Activated CD8-positive, alpha-beta memory T cell treated with anti-CD3 and anti-CD28 coated beads for 36 hours (primary cell): ENCODE results near the gene AKAP7. TPM values are rescaled to one million over a fixed set of nuclear protein-coding genes. Genes with fewer than 3 reads are reported as not detected.

ENCODE experiments used
- CTCF ChIA-PET: fragments of 350-600 bp; sonication (Branson Sonifier 250); formaldehyde crosslinking; loops from one replicate; lab custom pipeline; 2021; ENCODE audit warnings: antibody characterized with exemption; lab: Charles Lee
- POLR2A ChIA-PET: fragments of 350-600 bp; sonication (Branson Sonifier 250); formaldehyde crosslinking; loops from one replicate; lab custom pipeline; 2021; ENCODE audit warnings: antibody characterized with exemption; lab: Charles Lee
- total RNA-seq, 2 experiments: library from RNA; stranded (reverse); gene quantifications; one replicate each; pipeline ENCODE4 v1.2.3, GENCODE V29; 2021

AKAP7 gene
- total RNA-seq, 2 experiments from 2014 or later, result 5.0 to 5.8 TPM

DNA sequence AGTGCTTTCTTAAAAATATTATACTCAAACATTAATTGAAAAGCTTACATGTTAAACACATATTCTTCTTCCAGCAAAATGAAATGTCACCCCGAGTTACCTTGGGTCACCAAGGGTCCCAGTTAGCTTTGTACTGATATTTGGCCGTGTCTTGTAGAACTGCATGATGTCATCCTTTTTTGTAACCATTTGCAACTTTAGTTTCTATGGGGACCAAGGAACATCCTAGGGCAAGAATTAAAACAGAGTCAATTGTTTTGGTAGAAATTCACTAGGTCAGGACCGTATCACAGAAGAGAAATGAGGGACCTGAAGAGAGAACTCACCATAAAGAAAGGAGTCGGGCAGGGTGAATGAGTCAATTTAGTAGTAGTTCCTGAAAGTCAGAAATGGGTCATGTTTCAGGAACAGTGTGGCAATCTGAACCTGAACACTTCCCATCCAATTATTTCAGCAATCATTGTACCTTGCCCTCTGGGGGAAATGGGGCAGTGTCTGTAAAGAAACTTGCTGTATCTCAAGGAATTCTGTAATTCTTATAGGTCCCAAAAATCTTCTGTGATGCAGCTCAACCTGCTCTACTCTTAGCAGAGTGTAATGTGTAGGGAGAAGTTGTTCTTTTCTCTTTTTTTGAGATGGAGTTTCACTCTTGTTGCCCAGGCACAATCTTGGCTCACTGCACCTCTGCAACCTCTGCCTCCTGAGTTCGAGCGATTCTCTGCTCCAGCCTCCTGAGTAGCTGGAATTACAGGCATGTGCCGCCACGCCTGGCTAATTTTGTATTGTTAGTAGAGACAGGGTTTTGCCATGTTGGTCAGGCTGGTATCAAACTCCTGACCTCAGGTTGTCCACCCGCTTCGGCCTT, 5.3 kb upstream of the AKAP7 start:
- ChIA-PET CTCF (interaction anchor here (1.0 kb wide), 1 partner anchor 13 kb away, joined by 3 read pairs; no protein-coding TSS in a partner anchor), POLR2A (no interaction called here)

DNA sequence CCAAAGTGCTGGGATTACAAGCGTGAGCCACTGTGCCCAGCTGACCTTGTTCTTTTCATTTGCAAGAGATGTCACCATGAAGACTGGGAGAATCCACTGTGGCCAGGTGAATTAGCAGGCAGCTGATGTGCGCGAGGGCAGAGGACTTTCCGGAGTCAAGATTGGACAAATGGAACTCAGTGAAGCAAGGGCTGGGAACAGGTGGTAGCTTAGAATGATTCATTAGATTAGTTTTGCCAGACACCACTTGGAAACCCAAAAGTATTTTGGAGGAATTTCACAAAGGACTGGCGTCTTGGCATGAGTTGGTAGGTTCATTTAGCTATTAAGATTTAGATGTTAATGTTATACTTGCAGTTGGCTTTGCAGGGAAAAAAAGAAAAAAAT, 4.7 kb upstream of the AKAP7 start:
- POLR2A ChIA-PET, result no interaction called here

DNA sequence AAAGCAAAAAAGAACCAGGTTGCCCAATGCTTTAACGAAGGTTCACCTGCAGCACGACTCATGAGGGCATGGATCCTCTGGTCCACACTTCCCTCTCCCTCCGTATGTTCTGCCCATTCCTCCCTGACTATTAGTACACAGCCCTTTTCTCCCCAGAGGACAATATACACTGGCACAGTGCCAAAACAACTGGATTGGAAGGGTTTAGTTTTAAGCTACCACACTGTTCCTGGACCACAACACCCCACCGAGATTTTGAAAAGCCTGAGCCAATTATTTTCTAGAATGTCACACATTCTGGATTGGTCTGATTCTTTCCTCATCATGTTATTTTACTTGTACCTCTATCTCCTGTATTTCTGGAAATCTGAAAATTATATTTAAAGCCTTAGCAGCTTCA, 2.9 kb upstream of the AKAP7 start:
- POLR2A ChIA-PET, result no interaction called here
- CTCF ChIA-PET, result no interaction called here

More for the DNA sequence above, 4.7 kb upstream of the AKAP7 start:
- CTCF ChIA-PET, result interaction anchor here (1.0 kb wide), 1 partner anchor 13 kb away, joined by 3 read pairs; no protein-coding TSS in a partner anchor

DNA sequence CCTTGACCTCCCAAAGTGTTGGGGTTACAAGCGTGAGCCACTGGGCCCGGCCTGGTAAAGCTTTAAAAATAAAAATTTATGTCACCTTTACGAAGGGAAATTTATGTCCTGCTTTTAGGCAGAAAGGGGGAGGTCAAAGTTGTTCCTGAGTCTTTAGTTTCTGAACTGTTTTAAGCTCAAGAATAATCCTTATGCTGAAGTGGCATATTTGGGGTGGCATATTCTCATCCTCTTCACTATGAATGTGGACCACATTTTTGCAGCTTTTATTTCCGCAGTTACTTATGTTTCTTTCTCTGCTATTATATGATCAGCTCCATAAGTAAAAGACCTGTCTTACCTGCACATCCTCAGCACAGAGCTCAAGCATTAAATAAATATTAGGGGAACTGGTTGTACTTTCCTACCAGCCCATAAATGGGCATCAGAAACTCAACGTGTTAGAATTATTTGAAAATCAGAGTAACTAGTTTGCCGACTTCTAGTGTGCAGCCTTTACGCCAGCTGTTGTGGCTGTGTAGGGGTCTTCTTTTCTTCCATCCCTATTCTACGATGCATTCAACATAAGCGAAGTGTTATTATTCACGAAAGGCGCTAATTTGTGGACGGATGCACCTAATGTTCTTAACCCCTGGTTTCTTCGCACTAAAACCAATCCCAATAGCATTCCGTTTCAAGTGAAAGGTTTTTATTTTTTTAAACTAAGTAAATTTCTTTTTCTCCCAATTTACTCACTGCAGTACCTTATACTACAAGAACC, 867 bp upstream of the AKAP7 start:
- ChIA-PET POLR2A (no interaction called here), CTCF (no interaction called here)

DNA sequence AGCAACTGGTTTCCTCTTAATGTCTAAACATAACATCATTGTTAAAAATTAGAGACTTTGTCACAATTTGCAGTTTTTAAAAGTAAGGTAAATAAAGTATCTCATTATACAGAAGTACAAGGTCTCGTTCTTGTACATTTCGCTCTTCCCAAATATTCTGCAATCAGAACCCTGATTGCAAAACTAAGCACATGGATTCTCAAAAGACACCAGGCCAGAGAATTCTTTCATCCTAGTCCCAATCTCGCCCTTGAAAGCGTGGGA, 355 bp upstream of the AKAP7 start:
- POLR2A ChIA-PET, result no interaction called here

DNA sequence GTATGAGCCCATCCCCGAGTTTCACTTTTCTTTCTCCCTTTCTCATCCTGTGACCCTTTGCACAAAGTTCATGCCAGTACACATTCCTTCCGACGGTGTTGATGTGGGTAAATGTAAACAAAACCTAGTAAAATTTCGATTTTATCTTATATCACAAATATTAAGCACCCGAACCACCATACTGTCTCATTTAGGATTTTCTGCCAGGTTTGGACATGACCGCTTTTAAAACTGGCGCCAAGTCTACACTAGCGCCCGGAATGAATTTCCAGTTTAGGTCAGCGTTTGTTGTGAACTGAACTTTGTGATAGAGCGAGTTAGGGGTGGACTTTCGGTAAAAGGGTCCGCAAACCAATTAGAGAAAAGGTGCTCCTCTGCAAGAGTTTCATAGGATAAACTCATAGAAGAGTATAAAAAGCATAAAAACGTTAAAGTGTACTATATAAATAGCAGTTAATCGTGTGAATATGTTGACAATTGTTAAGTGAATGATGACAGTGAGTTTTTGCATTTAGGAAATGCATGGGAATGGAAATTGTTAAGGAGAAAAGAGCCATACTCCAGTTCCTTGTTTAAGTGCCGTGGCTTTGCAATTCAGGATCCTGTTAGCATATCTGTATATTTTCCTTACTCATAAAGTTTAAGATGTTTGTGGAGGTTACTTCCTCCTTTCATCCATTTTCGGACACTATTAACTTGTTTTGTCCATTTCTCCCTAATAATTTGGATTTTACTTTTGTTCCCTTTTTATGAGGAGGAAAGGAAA, 937 bp downstream of the AKAP7 start:
- POLR2A ChIA-PET, result no interaction called here
- CTCF ChIA-PET, result no interaction called here

More for the DNA sequence above, 355 bp upstream of the AKAP7 start:
- CTCF ChIA-PET, result interaction anchor here (0.6 kb wide), 1 partner anchor 18 kb away, joined by 3 read pairs; no protein-coding TSS in a partner anchor

DNA sequence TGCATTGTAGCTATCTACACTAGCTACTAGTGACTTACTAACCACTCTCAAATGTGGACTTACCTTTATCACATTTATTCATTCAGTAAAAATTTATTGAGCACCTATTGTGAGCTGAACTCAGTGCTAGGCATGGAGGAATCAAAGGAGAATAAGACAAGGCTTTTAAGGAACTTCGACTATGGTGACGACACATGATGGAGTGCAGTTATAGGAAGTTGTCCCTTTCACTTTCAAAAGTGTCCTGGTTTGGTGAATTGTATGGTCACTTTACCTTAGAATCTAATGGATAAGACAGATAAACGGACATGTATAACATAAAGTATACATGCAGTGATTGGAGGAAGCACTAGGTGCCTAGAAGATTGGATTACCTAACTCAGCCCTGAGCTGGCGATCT, 4.3 kb downstream of the AKAP7 start:
- POLR2A ChIA-PET, result no interaction called here
- CTCF ChIA-PET, result no interaction called here

DNA sequence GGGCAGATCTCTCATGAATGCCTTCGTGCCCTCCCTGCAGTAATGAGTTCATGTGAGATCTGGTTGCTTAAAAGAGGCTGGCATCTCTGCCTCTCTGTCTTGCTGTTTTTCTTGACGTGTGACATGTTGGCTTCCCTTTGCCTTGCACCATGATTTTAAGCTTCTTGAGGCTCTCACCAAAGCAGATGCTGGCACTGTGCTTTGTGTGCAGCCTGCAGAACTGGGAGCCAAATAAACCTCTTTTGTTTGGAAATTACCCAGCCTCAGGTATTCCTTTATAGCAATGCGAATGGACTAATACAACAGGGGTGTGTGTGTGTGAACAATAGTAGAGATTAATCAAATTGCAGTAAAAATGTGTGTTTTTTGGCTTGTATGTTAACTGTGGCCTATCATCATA, 8.1 kb downstream of the AKAP7 start:
- POLR2A ChIA-PET, result no interaction called here
- CTCF ChIA-PET, result no interaction called here

DNA sequence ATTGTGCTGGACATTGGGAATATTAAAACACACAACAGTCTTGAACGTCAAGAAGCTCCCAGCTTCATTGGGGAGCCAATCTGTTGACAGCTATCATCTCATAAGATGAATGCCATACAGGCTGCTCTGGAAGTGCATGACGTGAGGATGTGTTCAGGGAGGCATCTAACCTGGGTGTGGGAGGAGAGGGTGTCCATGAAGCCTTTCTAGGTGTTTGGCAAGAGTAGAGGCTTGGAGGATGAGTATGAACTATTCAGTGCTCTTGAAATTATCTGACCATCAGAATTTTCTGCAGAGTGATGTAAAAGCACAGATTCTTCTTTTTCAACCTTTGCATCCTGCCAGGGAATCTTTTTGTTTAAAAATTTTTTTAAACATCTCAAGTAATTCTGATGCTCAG, 11.6 kb downstream of the AKAP7 start:
- ChIA-PET POLR2A (no interaction called here), CTCF (no interaction called here)

DNA sequence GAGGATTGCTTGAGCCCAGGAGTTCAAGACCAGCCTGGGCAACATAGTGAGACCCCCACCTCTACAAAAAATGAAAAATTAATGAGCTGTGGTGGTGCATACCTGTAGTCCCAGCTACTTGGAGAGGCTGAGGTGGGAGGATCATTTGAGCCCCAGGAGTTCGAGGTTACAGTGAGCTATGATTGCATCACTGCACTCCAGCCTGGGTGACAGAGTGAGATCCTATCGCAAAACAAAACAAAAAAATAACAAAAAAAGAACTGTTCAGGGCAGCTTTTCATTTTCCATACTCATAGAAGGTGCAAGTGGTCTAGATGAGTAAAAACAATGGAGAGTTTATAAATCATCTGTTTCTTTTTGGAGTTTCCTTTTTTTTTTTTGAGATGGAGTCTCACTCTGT, 21.1 kb downstream of the AKAP7 start:
- ChIA-PET POLR2A (no interaction called here), CTCF (no interaction called here)

DNA sequence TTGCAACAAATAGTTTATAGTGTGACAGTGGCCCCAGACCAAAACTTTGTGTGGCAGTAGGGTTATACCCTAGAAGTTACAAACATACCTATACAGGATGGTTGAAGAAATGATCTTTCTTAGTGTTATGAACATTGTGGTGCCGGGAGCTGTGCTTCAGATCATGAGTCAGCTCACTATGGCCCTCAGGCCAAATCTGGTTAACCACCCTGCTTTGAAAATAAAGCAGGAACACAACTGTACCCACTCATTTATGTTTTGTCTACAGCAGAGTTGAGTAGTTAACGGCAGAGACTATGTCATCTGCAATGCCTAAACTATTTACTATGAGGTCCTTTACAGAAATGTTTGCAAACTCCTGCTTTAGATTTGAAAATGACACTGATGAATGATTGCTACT, 24.3 kb downstream of the AKAP7 start:
- POLR2A ChIA-PET, result no interaction called here
- CTCF ChIA-PET, result interaction anchor here (0.6 kb wide), 1 partner anchor 1676 kb away, joined by 3 read pairs; no protein-coding TSS in a partner anchor

DNA sequence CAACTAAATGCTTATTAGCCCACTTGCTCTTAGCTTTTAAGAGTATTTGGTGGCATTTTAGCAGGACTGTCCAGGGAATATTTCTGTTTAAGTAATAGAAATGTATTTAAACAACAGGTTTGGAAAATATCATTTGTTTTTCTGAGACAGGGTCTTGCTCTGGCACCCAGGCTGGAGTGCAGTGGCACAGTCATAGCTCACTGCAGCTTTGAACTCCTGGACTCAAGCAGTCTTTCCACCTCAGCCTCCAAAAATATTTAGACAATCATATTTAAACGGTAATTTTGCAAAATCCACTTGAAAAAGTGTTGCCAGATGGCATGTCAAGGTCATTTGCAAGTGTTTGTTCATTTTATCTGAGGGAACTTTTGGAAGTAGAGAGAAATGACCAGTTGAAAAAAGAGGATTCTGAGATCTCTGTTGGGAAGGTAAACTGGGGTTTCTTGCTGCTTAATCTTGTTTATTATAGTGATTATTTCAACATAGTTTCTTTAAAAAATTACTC, 25.0 kb downstream of the AKAP7 start:
- POLR2A ChIA-PET, result no interaction called here
- CTCF ChIA-PET, result no interaction called here

DNA sequence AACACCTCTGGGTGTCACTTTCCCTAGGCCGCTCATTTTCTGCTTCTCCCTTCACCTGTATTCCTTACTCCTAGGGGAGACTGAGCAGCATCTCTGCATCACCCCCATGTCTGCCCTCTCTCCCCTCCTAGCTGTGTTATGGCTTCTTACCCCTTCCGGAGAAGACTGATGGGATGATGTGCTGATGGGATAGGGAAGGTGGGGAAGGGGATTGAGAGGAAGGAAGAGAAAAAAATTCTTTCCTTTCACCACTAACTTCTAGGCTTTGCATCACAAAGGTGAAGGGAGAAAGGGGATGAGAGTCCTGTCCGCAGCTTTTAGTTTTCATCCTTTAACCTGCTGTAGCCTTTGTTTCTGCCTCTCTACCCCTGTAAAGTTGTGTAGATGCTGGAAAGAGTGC, 26.7 kb downstream of the AKAP7 start:
- ChIA-PET POLR2A (no interaction called here), CTCF (interaction anchor here (1.0 kb wide), 1 partner anchor 19 kb away, joined by 3 read pairs; no protein-coding TSS in a partner anchor)

DNA sequence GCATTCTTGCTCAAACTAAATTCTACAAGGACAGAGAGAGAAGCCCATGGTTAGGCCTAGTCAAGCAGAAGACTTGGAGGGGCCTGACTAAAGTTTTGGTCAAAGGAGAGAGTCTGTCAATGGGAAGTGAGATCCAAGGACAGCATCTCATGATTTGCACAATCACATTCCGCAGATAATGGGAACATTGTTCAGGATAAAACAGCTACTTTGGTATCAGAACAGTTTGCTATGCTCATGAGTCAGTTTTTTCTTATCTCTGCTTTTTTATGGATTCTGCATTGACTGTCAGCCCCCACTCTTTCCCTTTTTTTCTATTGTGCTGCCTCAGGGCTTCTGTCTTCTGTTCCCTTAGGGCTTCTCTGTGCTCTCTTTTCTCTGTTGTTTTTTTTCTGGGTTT, 28.6 kb downstream of the AKAP7 start:
- CTCF ChIA-PET, result no interaction called here
- POLR2A ChIA-PET, result no interaction called here

DNA sequence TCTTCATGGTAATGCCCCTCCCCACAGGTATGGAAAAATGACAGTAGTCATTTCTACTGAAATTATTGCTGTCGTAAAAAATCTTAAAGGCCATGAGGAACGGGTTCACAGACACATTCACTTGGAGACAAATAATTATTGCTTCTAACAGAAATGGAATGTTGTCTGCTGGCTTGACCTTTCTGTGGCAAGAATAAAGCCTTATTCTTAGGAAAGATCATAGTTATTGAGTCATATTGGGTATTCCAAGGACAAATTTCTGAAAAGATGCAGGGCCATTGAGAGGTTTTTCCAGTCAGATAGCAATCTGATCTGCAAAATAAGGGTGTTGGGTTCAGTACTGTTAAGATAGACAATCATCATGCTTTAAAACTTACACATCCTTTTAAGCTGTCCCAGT, 29.2 kb downstream of the AKAP7 start:
- CTCF ChIA-PET, result no interaction called here
- POLR2A ChIA-PET, result no interaction called here

DNA sequence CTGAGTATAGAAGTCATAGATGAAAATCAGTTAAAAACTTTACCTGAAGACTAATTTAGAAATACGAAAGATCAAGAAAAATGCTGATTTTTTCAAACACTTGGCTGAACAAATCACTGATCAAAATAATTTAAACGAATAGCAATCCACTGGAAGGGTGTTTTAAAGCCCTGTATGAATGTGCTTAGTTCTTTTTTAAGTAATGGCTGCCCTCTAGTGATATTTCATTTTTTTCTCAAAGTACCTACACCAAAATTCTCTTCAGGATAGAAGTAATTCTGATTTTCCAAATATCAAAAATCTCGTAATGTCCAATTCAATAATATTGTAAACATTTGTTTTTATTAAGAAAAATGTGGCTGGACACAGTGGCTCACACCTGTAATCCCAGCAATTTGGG, 32.5 kb downstream of the AKAP7 start:
- ChIA-PET CTCF (interaction anchor here (0.6 kb wide), 1 partner anchor 75 kb away, joined by 3 read pairs; no protein-coding TSS in a partner anchor), POLR2A (no interaction called here)

DNA sequence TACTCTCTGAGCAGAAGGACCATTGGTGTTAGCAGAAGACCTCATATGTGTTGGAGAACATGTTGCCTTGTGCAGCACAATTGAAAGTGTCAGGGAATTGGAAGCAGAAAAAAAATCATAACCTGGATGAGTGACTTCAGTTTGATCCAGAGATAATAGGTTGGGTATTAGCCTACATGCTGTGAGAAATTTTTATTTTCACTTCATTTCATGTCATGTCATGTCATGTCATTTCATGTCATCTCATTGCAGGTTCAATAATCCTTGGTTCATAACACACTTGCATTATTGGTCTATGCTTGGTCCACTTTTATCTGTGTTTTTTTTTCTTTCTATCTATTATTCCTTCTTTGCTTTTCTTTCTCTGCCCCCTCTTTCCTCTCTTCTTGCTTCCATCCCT, 34.3 kb downstream of the AKAP7 start:
- POLR2A ChIA-PET, result no interaction called here
- CTCF ChIA-PET, result no interaction called here

DNA sequence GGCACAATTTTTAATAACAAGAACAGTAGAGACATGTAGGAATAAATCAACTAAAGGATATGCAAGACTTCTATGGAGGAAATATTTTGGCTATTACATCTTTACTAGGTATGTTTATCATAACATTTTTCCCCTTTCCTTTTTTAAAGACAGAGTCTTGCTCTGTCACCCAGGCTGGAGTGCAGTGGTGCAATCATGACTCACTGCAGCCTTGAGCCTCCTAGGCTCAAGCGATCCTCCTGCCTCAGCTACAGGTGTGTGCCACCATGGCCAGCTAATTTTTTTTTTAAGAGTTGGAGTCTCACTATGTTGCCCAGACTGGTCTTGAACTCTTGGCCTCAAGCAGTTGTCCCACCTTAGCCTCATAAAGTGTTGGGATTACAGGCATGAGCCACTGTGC, 37.0 kb downstream of the AKAP7 start:
- CTCF ChIA-PET, result no interaction called here
- POLR2A ChIA-PET, result no interaction called here

DNA sequence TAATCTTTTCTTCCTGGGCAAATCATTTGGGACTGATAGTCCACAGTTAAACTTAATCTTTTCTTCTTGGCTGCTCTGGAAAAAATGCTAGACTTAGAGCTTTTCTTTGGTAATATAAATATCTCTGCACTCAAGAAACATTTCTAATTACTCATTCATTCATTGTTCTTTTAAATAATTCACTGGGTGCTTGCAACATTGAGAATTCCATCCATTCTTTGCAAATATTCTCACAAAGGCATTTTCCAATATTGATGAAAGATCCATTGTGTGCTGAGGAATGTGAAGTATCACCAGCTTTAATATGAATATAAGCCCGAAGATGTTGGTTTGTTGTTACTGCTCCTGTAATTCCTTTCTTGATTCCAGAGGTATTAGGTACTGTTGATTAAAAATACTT, 38.4 kb downstream of the AKAP7 start:
- ChIA-PET CTCF (no interaction called here), POLR2A (no interaction called here)

DNA sequence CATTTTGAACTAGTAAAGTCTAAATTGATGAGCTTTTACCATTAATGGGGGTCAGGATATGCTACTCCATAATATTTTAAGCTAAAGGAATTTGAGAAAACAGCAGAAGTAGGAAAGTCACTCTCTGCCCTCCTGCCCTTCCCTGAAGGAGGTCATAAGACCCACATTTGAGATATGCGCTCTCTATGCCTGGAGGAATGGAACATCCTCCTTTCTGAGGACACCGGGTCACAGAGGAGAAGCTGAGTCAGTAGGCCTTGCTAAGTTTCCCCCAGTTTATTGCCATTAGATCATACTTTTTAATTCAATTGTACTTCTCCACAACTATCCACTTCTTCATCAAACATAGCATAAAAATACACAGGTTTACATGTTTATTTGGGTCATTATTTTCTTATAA, 40.3 kb downstream of the AKAP7 start:
- ChIA-PET CTCF (no interaction called here), POLR2A (no interaction called here)
